Sigmoid colon (tissue), 7 donors: ENCODE measurements around the gene SEC14L1. TPM values are rescaled to one million over a fixed set of nuclear protein-coding genes. Genes with fewer than 3 reads are reported as not detected.

ENCODE experiments used
- DNase-seq: peaks from one replicate; pipeline ENCODE4 v3.0.0-alpha.2; 2019
- H3K27ac ChIP-seq, 4 donors: fragments of 200-600 bp; sonication (generic); one replicate each; pipeline ENCODE4 v1.5.1; 2016 to 2019; ENCODE audit warnings: mild to moderate bottlenecking in 1 of 4
- H3K27me3 ChIP-seq, 3 donors: fragments of 200-600 bp; sonication (generic); one replicate each; pipeline ENCODE4 v1.5.1; 2019; ENCODE audit warnings: mild to moderate bottlenecking in 1 of 3
- H3K36me3 ChIP-seq, 4 donors: fragments of 200-600 bp; sonication (generic); one replicate each; pipeline ENCODE4 v1.5.1; 2016 to 2019
- H3K4me1 ChIP-seq, 4 donors: fragments of 200-600 bp; sonication (generic); one replicate each; pipeline ENCODE4 v1.5.1; 2017 to 2019
- H3K4me3 ChIP-seq, 4 donors: fragments of 200-600 bp; sonication (generic); one replicate each; pipeline ENCODE4 v1.5.1; 2017 to 2019; ENCODE audit warnings: mild to moderate bottlenecking in 2 of 4, moderate library complexity in 1 of 4
- H3K9me3 ChIP-seq, 4 donors: fragments of 200-600 bp in 3 of 4; sonication (generic) in 3 of 4; one replicate each; pipeline versions ENCODE4 v1.5.1 to v1.6.1; 2013 to 2019
- CTCF ChIP-seq, 4 experiments: fragments of 450-650 bp in 3 of 4; fragments of 200-600 bp in 1 of 4; IDR thresholded peaks; one replicate each; pipeline ENCODE4 v1.5.1; 2016 to 2019; ENCODE audit warnings: antibody characterized with exemption in 4 of 4, mild to moderate bottlenecking in 3 of 4, moderate library complexity in 2 of 4
- EP300 ChIP-seq, 4 donors: sonication (generic); formaldehyde crosslinking; IDR thresholded peaks; one replicate each; pipeline ENCODE4 v1.6.1; 2017; ENCODE audit warnings: antibody characterized with exemption in 4 of 4
- POLR2A ChIP-seq, 2 donors: fragments of 450-650 bp; IDR thresholded peaks; one replicate each; pipeline ENCODE4 v1.6.1; 2016; ENCODE audit warnings: antibody characterized with exemption in 2 of 2, mild to moderate bottlenecking in 2 of 2, moderate library complexity in 2 of 2
- POLR2AphosphoS5 ChIP-seq, 4 donors: sonication (generic); formaldehyde crosslinking; IDR thresholded peaks; one replicate each; pipeline ENCODE4 v1.6.1; 2017; ENCODE audit warnings: antibody characterized with exemption in 4 of 4
- WGBS, 2 donors: extraction: QIAGEN DNeasy Blood & Tissue Kit; methylation state at CpG; one replicate each; pipeline ENCODE4 v1.1.7; 2013; 5-methylcytosine and 5-hydroxymethylcytosine counted together
- intact Hi-C: fragments of 100-400 bp; cut with DNase I; formaldehyde crosslinking; loops from one replicate; pipeline ENCODE4 v1.15.1; 2023
- polyA plus RNA-seq, 3 donors: library from polyadenylated mRNA; stranded (reverse); fragments of 200-250 nt; gene quantifications; one replicate each; pipeline ENCODE4 v1.2.3, GENCODE V29; 2013
- total RNA-seq, 4 donors: library from RNA; depleted of rRNA; stranded (reverse); fragments of >200 nt; gene quantifications; one replicate each; pipeline ENCODE4 v1.1.0, GENCODE V29; 2016
- donor health status: healthy with polysubstance abuse.
- donor health status: Bipolar disorder and iron deficiency.
- donor health status: healthy.

SEC14L1 gene
- total and polyA plus RNA-seq, 7 donors = 9.6 to 39.9 (median 20.1) TPM

GRCh38 chr17:77223642-77224420 is 83.1 kb downstream of the SEC14L1 start:
- intact Hi-C loops = no loop called here
- no peak for DNase-seq
- Histone ChIP-seq H3K9me3 (no peaks in the 10 kb centered on the region), H3K4me1 (no peaks in the 10 kb centered on the region), H3K36me3 (no peaks in the 10 kb centered on the region), H3K27me3 (no peaks in the 10 kb centered on the region), H3K4me3 (no peak overlapping the region), H3K27ac (peak overlapping the region in 3 of 4 donors; percentile 24 to 54 (median 25))
- TF ChIP-seq POLR2AphosphoS5 (IDR thresholded peaks at IDR 0.05) = peak in 1 of 4 donors; percentile 9
- TF ChIP-seq CTCF (IDR thresholded peaks at IDR 0.05) = no peak
- 23 to 71% methylated on average over 26 of the region's 26 CpGs for WGBS, 2 donors

GRCh38 chr17:77225265-77225664 is 84.5 kb downstream of the SEC14L1 start:
- Histone ChIP-seq H3K9me3 (no peaks in the 10 kb centered on the region), H3K4me1 (no peaks in the 10 kb centered on the region), H3K27ac (no peak overlapping the region), H3K4me3 (no peak overlapping the region), H3K27me3 (no peaks in the 10 kb centered on the region), H3K36me3 (no peaks in the 10 kb centered on the region)
- 55 to 75% methylated on average over 1 of the region's 1 CpG for WGBS, 2 donors
- TF ChIP-seq POLR2AphosphoS5 (IDR thresholded peaks at IDR 0.05) (no peak), EP300 (IDR thresholded peaks at IDR 0.05) (no peak), CTCF (IDR thresholded peaks at IDR 0.05) (no peak), POLR2A (IDR thresholded peaks at IDR 0.05) (no peak)
- no peak for DNase-seq
- intact Hi-C loops = no loop called here

GRCh38 chr17:77227461-77228240 is 86.9 kb downstream of the SEC14L1 start:
- Histone ChIP-seq H3K4me1 (no peaks in the 10 kb centered on the region), H3K4me3 (no peak overlapping the region), H3K9me3 (no peaks in the 10 kb centered on the region), H3K36me3 (no peaks in the 10 kb centered on the region), H3K27ac (peak overlapping the region in 1 of 4 donors; percentile 14), H3K27me3 (no peaks in the 10 kb centered on the region)
- intact Hi-C loops = no loop called here
- DNase-seq = no peak
- 88 to 89% methylated on average over 23 of the region's 23 CpGs for WGBS, 2 donors
- TF ChIP-seq POLR2AphosphoS5 (IDR thresholded peaks at IDR 0.05) (peak in 1 of 4 donors; percentile 15), CTCF (IDR thresholded peaks at IDR 0.05) (no peak), EP300 (IDR thresholded peaks at IDR 0.05) (no peak), POLR2A (IDR thresholded peaks at IDR 0.05) (no peak)

GRCh38 chr17:77228241-77228752 is 87.5 kb downstream of the SEC14L1 start:
- H3K27me3 ChIP-seq = no peaks in the 10 kb centered on the region
- no peak overlapping the region for H3K4me3 ChIP-seq
- H3K9me3 ChIP-seq = no peaks in the 10 kb centered on the region
- no peaks in the 10 kb centered on the region for H3K4me1 ChIP-seq
- 88 to 89% methylated on average over 16 of the region's 16 CpGs for WGBS, 2 donors
- H3K36me3 ChIP-seq = no peaks in the 10 kb centered on the region
- H3K27ac ChIP-seq = no peak overlapping the region
- intact Hi-C loops = no loop called here
- TF ChIP-seq CTCF (IDR thresholded peaks at IDR 0.05) (no peak), POLR2A (IDR thresholded peaks at IDR 0.05) (no peak), POLR2AphosphoS5 (IDR thresholded peaks at IDR 0.05) (no peak), EP300 (IDR thresholded peaks at IDR 0.05) (no peak)
- DNase-seq = no peak
